ENCODE data around the gene FBXW10B.
"Not testable (repeated sequence)": the region's sequence is repeated elsewhere in the genome, so short reads cannot be mapped to it uniquely, and the experiment has no call there.

DNA sequence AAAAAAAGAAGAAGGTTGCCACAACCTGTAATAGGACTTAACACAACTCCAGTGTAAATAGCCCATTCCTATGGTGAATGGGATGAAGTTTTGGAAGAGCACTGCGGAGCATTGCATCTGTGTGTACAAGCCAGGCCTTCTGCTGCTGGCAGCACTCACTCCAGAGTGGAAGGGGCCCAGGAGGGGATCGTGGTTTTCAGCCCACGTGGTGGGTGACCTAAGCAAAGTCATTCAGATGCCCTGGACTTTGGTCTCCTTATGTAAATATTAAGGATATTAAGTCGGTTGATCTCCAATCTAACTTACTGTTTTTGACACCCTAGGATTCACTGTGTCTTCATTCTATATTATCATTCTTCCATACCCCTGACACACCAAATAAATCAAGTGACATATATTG lies 2.7 kb downstream of the FBXW10B start:
- not testable (repeated sequence) for TF ChIP-seq CTCF, EP300, POLR2A, POLR2AphosphoS5 (IDR thresholded peaks at IDR 0.05)

All from sigmoid colon (tissue), 4 donors.